Erythroblast (primary cell): ENCODE data around the gene SH3RF2.

Experiments used
- GATA1 ChIP-seq: IDR thresholded peaks from 2 replicates; pipeline ENCODE4 v1.6.1; 2011; ENCODE audit warnings: low read depth, mild to moderate bottlenecking, control low read depth, low read length, moderate library complexity
- POLR2A ChIP-seq: IDR thresholded peaks from 2 replicates; pipeline ENCODE4 v1.6.1; 2011; ENCODE audit warnings: mild to moderate bottlenecking, low read length

- TF ChIP-seq POLR2A (no peak), GATA1 (no peak)
These were observed 41.8 kb downstream of the SH3RF2 start for GRCh38 chr5:145978171-145978570.
